Measurements from ENCODE around the gene PPP1R14C.

Gene PPP1R14C

DNA sequence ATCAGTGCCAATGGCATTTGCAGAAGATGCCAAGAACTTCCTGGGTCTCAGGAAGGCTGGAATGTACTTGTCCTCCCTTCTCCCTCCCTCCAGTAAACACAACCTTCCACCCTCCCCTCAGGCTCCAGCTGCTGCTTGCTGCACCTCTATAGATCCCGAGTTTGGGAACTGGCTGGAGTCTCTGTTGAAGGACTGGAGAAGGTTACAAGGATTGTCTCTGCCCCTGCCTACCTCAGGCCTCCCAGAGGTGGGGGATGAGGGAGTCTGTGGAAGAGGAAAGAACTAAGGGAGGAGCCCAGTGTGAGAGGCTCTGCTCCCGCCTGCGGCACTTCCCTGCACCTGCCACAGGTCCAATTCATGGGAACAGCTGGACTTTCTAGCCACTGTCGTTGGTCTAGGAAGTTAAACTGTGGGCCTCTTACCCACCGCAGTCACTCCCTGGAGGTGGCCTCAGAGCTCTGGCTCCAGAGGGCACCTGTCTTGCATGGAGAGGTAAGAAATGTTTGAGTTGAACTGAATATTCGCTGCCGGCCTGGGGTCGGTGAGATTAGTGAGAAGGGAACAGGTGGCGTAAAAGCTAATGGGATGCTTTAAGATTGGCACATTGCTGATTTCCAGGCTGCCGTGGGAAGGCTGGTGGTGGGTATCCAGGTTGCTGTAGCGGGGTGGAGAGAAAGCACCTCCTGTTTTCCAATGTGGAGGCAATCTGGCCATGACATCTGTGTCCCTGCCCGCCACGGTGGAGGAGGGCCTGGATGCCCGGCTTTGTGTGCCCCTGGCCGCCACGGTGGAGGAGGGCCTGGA lies 54.3 kb downstream of the PPP1R14C start:
- DNase-seq = no peak

DNA sequence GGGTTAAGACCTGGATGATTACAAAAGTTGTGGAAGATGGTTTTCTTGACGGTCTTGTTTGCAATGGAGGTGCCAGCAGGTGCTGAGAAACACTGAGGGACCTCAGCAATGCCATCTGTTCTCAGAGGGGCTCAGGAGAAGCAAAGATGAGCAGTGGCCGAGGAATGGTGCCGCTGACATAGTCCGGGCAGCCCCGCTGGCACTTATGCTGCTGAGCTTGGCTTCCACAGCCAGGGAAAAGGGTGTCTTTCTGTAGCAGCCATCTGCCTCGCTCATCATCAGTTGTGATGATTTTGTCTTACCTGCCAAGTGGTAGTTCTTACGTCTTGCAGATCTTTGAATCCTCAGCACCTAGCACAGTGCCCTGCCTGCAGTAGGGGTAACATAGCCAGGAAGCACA lies 55.7 kb downstream of the PPP1R14C start:
- DNase-seq = no peak

DNA sequence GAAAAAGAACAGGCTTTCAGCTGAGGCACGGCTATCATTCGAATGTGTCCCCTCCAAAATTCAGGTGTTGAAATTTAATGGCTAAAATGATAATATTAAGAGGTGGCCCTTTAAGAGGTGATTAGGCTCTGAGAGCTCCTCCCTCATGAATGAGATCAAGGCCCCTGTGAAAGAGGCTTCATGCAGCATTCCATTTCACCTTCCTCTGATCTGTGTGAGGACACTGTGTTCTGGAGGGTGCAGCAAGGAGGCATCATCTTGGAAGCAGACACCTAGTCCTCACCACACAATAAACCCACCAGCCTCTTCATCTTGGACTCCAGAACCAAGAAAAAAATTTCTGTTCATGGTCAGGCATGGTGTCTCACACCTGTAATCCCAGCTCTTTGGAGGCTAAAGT lies 56.4 kb downstream of the PPP1R14C start:
- DNase-seq = no peak

DNA sequence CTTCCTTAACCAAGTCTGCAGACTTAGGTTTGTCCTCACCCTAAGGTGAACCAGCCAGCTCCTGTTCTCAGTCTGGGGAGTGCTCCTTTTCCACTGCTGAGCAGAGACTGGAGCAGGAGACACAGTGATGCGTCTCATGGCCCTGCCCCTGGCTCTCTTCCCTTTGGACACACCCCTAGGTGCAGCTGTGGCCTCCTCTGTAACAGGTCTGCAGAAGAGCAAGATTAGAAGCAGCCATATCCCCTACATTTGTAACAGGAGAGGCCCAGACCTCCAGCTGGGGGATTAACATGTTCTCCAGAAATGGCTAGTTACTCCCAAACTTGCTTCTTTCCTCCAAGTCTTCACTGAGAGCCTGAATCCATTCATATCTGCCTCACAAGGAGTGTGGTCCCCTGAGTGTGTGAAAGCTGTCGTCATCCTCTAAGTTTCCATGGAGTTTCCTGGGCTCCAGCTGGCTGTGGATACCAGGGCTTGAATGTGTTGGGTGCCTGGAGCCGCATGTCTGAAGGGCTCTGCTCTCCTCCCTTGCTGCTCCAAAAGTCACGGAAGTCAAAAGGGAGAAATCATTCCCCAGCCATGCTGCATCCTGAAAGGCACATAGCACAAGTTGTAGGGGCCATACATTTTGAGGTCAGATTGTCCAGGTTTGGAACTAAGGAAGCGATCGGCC lies 57.7 kb downstream of the PPP1R14C start:
- no peak for DNase-seq

DNA sequence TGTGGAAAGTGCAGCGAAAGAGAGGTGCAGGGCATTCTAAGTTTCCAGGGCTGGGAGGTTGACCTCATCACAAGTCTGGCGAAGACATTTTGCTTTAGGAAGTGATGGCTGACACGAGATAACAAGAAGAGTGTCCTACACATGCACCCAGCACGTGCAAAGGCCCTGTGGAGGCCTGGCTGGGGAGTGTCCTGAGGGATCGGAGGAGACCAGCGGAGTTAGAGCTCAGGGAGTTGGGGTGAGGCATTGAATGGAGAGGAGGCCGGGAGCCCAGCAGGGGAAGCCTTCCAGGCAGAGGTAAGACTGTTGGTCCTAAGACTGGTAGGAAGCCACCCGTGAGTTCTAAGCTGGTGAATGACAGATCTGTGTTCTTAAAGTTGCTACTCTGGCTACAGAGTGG lies 58.4 kb downstream of the PPP1R14C start:
- DNase-seq = no peak

DNA sequence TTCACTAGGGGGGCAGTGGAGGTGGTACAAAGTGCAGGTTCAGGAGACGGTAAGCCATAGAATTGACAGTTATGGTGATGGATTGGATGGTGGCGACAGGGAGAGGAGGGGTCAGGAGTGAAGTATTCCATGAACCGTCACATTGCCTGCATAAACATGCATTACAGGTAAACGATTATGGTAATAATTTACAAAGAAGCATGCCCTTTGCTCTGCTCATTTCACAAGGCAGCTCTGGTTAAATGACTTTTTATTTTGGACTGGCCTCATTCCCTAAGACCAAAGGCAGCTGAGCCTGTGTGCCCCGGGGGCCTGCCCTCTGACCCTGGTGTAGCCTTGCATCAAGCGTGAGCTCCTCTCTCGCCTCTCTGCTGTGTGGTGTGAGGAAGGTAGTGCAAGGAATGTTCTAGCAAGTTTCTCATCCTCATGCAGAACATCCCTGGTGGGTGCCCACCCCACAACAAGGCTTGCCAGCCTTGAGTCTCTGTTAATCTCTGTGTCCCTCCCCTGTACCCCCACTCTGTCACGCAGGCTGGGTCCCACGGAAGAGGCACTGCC lies 59.0 kb downstream of the PPP1R14C start:
- DNase-seq = no peak

DNA sequence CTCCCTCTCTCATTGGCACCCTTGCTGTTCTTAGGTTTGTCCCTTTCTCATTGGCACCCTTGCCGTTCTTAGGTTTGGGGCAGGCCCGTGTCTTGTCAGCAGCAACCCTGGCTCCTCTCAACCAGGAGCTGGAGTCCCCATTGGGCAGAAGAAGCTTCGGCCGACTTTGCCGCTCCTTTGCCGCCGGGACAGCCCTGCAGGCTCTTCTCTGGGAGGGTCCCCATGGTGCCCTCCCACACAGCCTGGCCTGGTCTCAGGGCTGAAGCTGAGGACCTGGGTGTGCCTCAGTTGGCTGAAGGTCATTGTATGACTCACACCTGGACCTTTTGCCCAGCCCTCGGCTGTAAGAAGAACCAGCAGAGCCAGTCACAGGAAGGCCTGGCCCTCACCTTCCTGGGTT lies 59.6 kb downstream of the PPP1R14C start:
- no peak for DNase-seq

DNA sequence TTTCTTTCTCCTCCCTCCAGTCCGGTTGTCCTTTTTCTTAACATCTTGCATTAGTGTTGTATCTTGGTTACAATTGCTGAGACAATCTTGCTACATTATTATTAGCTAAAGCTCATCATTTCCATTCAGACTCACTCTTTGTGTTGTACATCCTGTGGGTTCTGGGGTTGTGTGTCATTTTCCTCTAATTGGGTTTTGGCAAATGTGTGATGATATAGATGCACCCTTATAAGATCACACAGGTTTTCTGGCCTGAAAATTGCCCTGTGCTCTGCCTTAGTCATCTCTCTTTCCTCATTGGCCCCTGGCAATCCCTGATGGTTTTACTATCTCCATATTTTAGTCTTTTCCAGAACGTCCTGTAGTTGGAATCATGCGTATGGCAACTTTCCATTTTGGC lies 60.1 kb downstream of the PPP1R14C start:
- no peak for DNase-seq

DNA sequence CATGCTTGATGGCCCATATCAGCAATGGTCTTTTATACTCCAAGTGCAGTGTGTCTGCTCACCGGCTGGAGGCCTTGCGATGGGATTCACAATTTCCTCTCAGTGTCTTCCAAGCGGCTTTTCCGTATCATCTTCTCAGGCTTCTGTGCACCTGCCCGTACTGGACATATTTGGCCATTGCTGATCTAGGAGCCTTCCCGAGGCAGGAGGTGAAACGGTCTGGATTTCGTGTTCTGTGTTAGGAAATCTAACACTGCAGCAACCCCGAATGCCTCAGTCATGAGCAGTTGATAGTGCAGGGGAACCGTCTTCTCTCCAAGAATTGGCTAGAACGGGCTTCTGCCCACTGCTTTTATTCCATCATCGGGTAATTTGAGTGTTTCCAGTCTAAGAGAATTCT lies 60.5 kb downstream of the PPP1R14C start:
- DNase-seq = no peak

DNA sequence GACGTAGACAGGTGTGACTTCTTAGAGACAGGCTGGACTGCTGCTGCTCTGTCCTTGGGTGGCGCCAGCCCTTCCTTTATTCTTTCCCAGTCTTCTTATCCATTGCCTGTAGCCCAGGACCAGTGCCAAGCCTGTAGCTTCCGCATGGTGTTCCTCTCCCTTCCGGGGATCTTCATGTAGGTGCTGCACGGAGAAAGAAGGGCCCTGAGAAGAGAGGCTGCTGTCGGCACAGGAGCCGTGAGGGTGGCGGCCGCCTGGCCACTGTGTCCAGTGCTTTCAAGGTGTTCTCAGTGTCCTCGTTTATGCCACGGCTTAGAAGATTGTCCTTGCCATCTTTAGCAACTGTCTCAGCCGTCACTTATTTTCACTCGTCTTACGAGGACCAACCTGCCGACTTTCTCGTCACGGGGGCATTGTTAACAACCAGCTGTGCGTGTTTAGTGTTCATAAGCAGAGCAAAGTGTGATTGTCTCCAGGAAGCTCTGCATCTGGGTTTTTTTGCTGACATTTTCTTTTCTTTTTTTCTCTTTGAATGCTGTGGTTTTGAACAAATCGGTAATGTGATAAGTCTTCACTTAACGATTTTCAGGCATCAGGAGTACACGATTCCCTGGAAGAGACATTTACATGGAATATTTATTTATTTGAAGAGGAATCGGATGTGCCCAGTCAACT lies 61.2 kb downstream of the PPP1R14C start:
- DNase-seq = no peak

DNA sequence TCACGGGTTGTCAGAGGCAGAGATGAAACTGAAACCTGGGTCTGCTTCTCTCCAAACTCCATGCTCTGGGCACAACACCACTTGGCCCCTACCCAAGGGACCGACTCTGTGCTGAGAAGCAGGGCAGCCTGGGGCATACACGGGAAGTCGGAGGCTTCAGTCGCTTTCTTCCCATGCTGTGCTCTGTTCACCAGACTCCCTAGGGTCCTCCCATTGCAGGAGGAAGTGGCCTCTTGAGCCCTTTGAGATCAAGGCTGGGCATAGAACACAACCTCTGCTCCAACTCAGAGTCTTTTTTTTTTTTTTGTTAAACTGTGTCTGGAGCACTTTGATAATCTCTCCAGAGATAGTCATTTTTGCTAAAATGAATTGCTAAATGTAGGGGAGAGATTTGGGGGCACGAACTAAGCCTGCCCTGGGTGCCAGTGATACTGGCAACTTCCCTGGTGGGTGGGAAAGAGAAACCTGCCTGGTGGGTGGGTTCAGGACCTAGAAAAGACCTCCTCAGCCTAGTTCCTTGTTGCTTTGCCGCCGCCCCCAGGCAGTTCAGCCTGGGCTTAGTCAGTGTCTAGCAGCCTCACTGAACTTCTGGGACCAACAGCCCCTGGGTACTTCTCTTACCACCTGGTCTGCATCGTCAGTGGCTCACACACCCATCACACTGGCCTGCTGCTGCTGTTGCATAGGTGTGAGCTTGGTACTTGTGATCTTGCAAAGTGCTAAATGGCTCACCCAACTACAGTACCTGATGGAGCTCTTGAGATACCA lies 62.0 kb downstream of the PPP1R14C start:
- no peak for DNase-seq

DNA sequence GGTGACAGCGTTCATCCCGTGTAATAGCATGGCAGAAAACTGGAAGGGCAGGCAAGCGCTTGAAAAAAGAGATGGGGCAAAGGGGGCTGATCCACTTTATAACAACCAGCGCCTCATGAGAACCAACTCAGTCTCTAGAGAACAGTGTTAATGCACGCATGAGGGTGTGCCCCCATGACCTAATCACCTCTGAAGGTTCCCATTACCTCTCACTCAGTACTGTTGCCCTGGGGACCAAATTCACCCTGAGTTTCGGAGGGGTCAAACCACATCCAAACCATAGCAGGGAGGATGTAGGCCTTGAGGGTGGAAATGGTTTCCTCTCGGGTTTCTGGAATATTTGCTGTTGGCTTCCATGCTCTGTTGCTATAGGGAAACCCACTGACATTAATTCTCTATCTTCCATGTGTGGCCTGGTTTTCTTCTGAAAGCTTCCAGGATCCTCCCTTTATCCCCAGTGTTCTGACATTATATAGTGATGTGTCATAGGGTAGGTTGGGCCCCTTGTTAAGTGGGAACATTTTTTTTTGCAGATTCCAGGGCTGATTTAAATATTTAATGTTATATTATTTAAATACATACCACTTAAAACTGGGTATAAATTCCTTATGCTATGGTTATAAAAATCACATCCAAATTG lies 65.2 kb downstream of the PPP1R14C start:
- DNase-seq = no peak

DNA sequence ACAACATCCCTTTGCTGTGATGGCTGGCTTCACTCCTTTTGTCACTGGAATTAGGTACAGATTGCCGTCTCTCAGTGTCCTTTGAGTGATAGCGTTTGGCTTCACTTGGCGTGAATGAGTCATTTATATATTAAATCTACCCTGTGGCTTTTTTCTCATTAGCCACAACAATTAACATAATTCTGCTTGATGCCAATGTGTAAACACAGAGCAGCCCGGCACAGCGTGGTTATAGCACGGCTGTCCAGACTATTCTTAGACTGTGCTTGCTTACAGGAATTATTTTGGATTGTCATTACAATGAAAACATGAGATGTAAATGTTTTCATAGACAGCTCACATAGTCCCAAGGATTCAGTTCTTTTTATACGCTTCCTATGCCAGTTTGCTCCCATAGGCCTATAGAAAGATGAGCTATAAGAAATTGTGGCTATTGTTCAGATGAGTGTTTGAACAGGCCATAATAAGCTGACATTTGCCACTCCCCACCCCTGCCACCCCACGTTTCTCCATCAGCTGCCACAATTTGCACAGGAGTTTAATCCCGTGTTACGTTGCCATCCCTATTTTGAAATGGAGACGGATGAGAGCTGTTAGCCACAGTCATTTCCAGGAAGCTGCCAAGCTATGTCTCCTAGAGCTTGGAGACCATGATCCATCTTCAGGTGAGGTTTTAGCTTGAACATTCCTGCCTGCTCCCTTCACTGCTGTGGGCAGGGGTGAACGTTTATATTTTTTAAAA lies 65.9 kb downstream of the PPP1R14C start:
- DNase-seq = no peak

DNA sequence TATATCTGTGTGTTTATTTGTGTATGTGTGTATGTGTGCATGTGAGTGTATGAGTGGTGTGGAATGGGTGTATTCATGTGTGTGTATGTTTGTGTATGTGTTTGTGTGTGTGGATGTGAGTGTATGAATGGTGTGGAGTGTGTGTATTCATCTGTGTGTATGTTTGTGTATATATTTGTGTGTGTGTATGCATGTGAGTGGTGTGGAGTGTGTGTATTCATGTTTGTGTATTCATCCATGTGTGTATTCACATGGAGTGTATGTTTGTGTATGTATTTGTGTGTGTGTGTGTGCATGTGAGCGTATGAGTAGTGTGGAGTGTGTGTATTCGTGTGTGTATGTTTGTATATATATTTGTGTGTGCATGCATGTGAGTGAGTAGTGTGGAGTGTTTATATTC lies 66.6 kb downstream of the PPP1R14C start:
- no peak for DNase-seq

DNA sequence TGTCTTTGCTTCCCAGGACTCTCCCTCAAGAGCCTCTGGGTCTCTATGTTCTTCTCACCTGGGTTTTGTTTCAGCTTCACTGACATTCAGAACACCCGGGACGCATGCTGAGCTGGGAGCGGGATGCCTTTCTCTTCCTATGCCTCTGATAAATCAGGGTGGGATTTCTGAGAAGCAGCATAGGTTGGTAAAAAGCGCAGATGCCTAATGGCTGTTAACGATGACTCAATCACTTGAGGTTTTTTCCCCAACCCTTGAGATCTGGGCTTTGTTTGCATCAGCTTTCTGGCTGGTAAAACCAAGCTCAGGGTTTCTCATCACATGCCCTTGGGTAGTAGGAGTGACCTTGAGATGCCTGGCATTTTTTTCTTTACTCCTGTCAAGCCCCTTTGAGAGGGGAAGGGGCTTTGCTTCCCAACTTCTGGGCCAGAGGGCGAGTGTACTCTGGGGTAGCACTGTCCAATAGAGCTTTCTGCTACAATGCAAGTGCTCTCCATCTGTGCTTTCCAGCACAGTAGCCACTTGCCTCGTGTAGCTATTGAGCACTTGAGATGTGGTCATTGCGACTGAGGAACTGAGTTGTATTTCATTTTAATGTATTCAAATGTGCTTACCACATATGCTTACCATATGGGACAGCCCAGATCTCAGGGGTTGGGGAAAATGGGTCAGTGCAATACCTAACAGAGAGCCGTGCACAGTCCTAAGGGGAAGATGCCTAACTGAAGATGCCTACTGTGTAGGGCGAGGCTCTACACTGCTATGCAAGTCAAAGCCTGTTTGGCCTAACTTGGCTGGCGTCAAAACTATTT lies 69.1 kb downstream of the PPP1R14C start:
- no peak for DNase-seq

DNA sequence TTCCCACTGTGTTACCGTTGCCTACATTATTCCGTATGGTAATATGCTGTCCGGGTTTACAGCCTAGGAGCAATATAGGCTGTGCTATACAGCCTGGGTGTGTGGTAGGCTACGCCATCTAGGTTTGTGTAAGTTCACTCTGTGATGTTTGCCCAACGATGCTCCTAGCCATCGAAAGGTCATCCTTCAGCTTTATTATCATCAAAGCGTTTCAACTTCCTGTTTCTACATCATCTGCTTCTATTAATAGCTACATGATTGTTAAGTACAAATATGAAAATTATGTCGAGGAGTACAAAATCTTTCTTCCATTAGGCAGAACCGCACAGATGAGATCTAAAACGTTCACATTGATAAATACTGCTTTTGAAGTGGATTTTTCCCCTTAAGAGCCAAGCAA lies 69.9 kb downstream of the PPP1R14C start:
- no peak for DNase-seq

DNA sequence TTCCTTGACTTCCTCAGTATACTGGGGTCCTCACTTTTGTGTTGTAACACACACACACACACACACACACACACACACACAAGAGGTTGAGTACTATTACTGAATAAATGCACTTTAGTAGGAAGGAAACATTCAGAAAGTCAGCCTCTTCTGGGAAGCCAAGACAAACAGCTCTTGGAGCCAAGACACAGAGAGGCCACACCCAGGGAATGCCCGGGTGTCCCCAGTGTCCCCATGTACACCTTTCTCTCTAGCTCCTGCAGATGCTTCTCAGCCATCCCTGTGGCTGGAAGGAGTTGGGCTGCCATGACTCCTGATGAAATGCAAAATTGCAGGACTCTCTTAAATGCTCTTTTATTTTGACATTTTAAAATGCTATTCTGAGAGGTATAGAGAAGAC lies 70.5 kb downstream of the PPP1R14C start:
- DNase-seq = no peak

DNA sequence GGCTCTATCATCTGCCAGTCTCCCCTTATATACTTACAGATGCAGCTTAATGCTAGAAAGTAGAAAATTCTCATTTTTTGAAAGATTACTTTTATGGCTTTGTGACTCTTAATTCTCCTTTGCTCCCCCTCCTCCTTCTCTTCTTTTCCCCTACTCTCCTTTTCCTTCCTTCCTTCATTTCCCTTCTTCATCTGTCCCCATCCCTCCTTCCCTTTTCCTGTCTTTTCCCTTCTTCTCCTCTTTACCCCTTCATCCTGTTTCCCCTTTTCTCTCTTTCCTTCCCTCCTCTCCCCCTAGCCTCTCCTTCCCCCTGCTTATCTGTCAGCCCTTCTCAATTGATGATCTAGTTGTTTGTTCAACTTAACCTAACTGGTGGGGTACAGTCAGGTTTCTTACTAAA lies 71.5 kb downstream of the PPP1R14C start:
- DNase-seq = no peak

DNA sequence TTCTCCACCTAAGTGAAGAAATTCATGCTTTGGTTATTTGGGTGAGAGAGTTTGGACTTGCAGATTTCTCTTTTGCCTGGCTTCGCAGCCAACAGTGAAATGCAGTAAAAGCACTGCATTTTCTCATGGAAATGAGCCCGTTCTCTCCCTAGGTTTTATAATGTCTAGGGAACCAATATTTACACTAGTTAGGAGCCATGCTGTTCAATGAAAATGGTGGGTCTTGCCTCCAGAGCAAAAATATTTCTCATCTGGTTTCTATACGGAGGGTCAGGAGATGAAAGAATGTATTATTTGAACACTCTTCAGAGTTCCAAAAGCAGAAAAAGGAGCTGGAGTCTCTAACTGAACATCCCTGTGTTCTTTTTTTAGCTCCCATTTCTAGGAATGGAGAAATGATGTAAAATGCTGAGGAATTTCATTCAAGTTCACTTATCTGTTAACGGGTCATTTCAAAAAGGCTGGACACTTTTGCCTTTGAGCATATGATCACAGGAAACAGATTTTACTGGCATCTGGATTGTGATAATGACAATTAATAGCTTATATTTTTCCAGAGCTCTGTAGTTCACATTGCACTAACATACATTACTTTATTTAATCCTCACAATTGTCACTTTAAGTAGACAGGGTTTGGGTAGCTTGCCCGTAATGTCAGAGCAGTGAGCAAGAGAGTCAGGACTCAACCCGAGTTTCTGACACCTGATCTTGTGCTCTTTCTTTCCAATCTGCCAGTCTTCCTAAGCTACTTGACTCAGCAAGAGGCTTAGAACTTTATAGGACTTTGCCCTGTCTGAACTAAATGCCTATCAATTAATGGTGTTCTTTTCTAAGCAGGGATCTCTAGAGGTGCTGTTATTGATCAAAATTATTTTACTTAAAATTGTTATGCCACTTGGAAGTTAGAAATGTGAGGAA lies 78.0 kb downstream of the PPP1R14C start:
- no peak for DNase-seq

DNA sequence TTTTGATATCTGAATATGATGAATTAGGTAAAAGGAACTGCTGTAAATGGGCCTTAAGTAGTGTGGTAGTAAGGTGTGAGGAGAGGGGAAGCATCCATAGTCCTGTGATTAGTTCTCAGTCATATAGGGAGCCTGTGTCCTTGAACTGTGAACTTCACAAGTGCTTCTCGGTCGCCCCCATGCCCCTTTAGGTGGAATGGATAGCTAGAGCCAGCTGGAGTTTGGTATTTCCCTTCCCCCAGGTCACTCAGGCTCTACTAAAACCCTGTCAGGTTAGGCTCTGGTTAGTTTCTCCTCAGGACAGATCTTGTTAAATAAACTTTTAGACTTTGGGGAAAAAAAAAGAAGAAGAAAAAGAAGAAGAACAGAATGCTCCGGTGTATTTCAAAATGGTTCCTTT lies 82.0 kb downstream of the PPP1R14C start:
- no peak for DNase-seq

All from activated naive CD4-positive, alpha-beta T cell treated with Interleukin-2 at 50 U/mL for 16 hours (primary cell).